Suprapubic skin (tissue), 4 donors: ENCODE data around the gene CBL. TPM values are rescaled to one million over a fixed set of nuclear protein-coding genes. Genes with fewer than 3 reads are reported as not detected.

ENCODE experiments used
- DNase-seq, 2 donors: peaks; one replicate each; pipeline ENCODE4 v3.0.0-alpha.2; 2019; ENCODE audit warnings: low spot score in 2 of 2
- H3K27ac ChIP-seq: fragments of 200-600 bp; sonication (generic); one replicate; pipeline ENCODE4 v1.5.1; 2019
- H3K27me3 ChIP-seq: fragments of 200-600 bp; sonication (generic); one replicate; pipeline ENCODE4 v1.5.1; 2019
- H3K36me3 ChIP-seq: fragments of 200-600 bp; sonication (generic); one replicate; pipeline ENCODE4 v1.5.1; 2019
- H3K4me1 ChIP-seq: fragments of 200-600 bp; sonication (generic); one replicate; pipeline ENCODE4 v1.5.1; 2019
- H3K4me3 ChIP-seq: fragments of 200-600 bp; sonication (generic); one replicate; pipeline ENCODE4 v1.5.1; 2019; ENCODE audit warnings: mild to moderate bottlenecking
- H3K9me3 ChIP-seq: fragments of 200-600 bp; sonication (generic); one replicate; pipeline ENCODE4 v1.5.1; 2019
- CTCF ChIP-seq, 2 donors: fragments of 200-600 bp in 1 of 2; fragments of 450-650 bp in 1 of 2; sonication (generic) in 1 of 2; IDR thresholded peaks; one replicate each; pipeline ENCODE4 v1.5.1; 2016 to 2019; ENCODE audit warnings: antibody characterized with exemption in 2 of 2, mild to moderate bottlenecking in 1 of 2, moderate library complexity in 1 of 2
- EP300 ChIP-seq: sonication (generic); formaldehyde crosslinking; IDR thresholded peaks from one replicate; pipeline ENCODE4 v1.6.1; 2017; ENCODE audit warnings: antibody characterized with exemption
- POLR2A ChIP-seq, 2 donors: fragments of 450-650 bp; IDR thresholded peaks; one replicate each; pipeline ENCODE4 v1.6.1; 2017; ENCODE audit warnings: antibody characterized with exemption in 2 of 2, mild to moderate bottlenecking in 2 of 2, moderate library complexity in 2 of 2
- POLR2AphosphoS5 ChIP-seq, 3 donors: sonication (generic); formaldehyde crosslinking; IDR thresholded peaks; one replicate each; pipeline ENCODE4 v1.6.1; 2017; ENCODE audit warnings: antibody characterized with exemption in 3 of 3
- WGBS: methylation state at CpG from one replicate; pipeline ENCODE4 v1.1.5; 2018; 5-methylcytosine and 5-hydroxymethylcytosine counted together
- total RNA-seq, 4 donors: library from RNA; depleted of rRNA; stranded (reverse); fragments of >200 nt; gene quantifications; one replicate each; pipeline ENCODE4 v1.1.0, GENCODE V29; 2016

CBL gene
- total RNA-seq, 4 donors from 2014 or later, result 13.2 to 17.4 (median 17.2) TPM

- 93% methylated on average over 5 of the region's 5 CpGs for WGBS
- H3K27me3 ChIP-seq, result no peaks in the 10 kb centered on the region
- no peaks in the 10 kb centered on the region for H3K36me3 ChIP-seq
- no peak overlapping the region for H3K4me3 ChIP-seq
- H3K9me3 ChIP-seq, result no peaks in the 10 kb centered on the region
- H3K27ac ChIP-seq, result no peak overlapping the region
- TF ChIP-seq EP300 (no peak), CTCF (IDR thresholded peaks at IDR 0.05) (no peak), POLR2A (IDR thresholded peaks at IDR 0.05) (no peak), POLR2AphosphoS5 (IDR thresholded peaks at IDR 0.05) (no peak)
- DNase-seq, result no peak
- H3K4me1 ChIP-seq, result no peaks in the 10 kb centered on the region
Observed at GRCh38 chr11:119254239-119254638, 48.1 kb downstream of the CBL start.

- peaks cover 2% of the 10 kb centered on the region for H3K4me1 ChIP-seq
- no peak overlapping the region for H3K27ac ChIP-seq
- H3K4me3 ChIP-seq, result no peak overlapping the region
- no peak for DNase-seq
- no peaks in the 10 kb centered on the region for H3K9me3 ChIP-seq
- 88% methylated on average over 5 of the region's 5 CpGs for WGBS
- H3K27me3 ChIP-seq, result no peaks in the 10 kb centered on the region
- no peak for TF ChIP-seq CTCF (IDR thresholded peaks at IDR 0.05)
- no peak for TF ChIP-seq POLR2A (IDR thresholded peaks at IDR 0.05)
- TF ChIP-seq EP300, result no peak
- TF ChIP-seq POLR2AphosphoS5 (IDR thresholded peaks at IDR 0.05), result no peak
- no peaks in the 10 kb centered on the region for H3K36me3 ChIP-seq
Observed at GRCh38 chr11:119258180-119258579, 52.0 kb downstream of the CBL start.

GRCh38 chr11:119258983-119259382 is 52.8 kb downstream of the CBL start:
- no peak overlapping the region for H3K27ac ChIP-seq
- TF ChIP-seq POLR2AphosphoS5 (IDR thresholded peaks at IDR 0.05), result no peak
- TF ChIP-seq POLR2A (IDR thresholded peaks at IDR 0.05), result no peak
- no peak for TF ChIP-seq CTCF (IDR thresholded peaks at IDR 0.05)
- no peak for TF ChIP-seq EP300
- peaks cover 4% of the 10 kb centered on the region for H3K4me1 ChIP-seq
- H3K4me3 ChIP-seq, result no peak overlapping the region
- H3K36me3 ChIP-seq, result no peaks in the 10 kb centered on the region
- H3K27me3 ChIP-seq, result no peaks in the 10 kb centered on the region
- no peaks in the 10 kb centered on the region for H3K9me3 ChIP-seq
- WGBS, result 81% methylated on average over 3 of the region's 3 CpGs
- DNase-seq, result no peak

GRCh38 chr11:119262668-119263351 is 56.7 kb downstream of the CBL start:
- H3K4me3 ChIP-seq, result no peak overlapping the region
- H3K27me3 ChIP-seq, result no peaks in the 10 kb centered on the region
- H3K9me3 ChIP-seq, result no peaks in the 10 kb centered on the region
- 57% methylated on average over 5 of the region's 5 CpGs for WGBS
- no peak for DNase-seq
- H3K4me1 ChIP-seq, result peaks cover 4% of the 10 kb centered on the region
- TF ChIP-seq POLR2AphosphoS5 (IDR thresholded peaks at IDR 0.05) (no peak), POLR2A (IDR thresholded peaks at IDR 0.05) (no peak), CTCF (IDR thresholded peaks at IDR 0.05) (no peak), EP300 (no peak)
- H3K27ac ChIP-seq, result no peak overlapping the region
- no peaks in the 10 kb centered on the region for H3K36me3 ChIP-seq

GRCh38 chr11:119263352-119263940 is 57.3 kb downstream of the CBL start:
- 41% methylated on average over 3 of the region's 3 CpGs for whole genome bisulfite sequencing
- TF ChIP-seq POLR2AphosphoS5 (IDR thresholded peaks at IDR 0.05) (no peak), POLR2A (IDR thresholded peaks at IDR 0.05) (no peak), EP300 (no peak), CTCF (IDR thresholded peaks at IDR 0.05) (no peak)
- no peak for DNase-seq
- Histone ChIP-seq H3K36me3 (no peaks in the 10 kb centered on the region), H3K4me1 (peaks cover 4% of the 10 kb centered on the region), H3K4me3 (no peak overlapping the region), H3K27ac (no peak overlapping the region), H3K27me3 (no peaks in the 10 kb centered on the region), H3K9me3 (no peaks in the 10 kb centered on the region)
